Measurements from ENCODE around the gene NDUFB1.
A peak's percentile ranks its signal among the peaks of the same experiment; 100 is the strongest.

NDUFB1 gene

DNA sequence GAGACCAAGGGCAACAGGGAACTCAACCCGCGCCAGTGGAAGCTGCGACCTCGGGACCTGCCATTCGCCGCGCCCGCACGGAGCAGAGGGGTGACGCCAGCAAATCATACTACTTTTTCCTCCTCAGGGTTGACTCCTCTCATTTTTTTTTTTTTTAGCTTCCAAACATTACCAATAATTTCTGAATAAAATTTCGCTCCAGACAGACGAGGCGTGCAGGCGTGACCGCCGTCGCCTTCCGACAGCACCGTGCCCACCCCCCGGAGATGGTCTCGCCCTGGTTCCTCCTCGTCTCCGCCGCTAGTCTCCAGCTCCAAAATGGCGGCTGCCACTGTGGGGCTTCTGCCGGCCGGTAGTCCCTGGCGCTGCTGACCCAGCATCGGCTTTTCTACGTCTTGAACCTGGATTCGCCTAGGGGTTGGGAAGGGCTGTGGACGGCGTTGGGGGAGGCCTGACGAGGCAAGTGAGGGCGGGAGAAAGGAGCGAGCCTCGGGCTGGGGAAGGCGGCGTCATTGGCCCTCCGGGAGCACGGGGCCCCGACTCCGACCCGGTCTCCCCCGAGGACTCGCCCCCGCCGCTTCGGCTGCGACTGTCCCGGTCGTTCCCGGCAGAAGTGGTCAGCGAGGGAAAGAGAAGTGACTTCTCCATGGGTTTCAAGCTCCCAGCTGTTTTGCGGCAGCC lies at the start of gene NDUFB1, which contains the start of gene CPSF2:
Gene NDUFB1, minus strand, starts transcription at position 37 of the 681 bp plus-strand sequence. CDS start 4,069 bp downstream, outside the sequence.
Gene CPSF2, plus strand, starts transcription at position 300 of the 681 bp plus-strand sequence. CDS start 9,016 bp downstream, outside the sequence.
- peaks cover 54% of the 10 kb centered on the region for H3K4me1 Mint-ChIP-seq (ENCODE audit: low read depth)
- H3K4me3 Mint-ChIP-seq, result peak within 1 kb of the TSS; percentile 100
- H3K27me3 Mint-ChIP-seq, result no peaks in the 10 kb centered on the region
- no peaks in the 10 kb centered on the region for H3K9me3 Mint-ChIP-seq (ENCODE audit: low read depth)
- H3K36me3 Mint-ChIP-seq, result peaks cover 5% of the 10 kb centered on the region
- H3K27ac Mint-ChIP-seq, result peak within 1 kb of the TSS; percentile 100

DNA sequence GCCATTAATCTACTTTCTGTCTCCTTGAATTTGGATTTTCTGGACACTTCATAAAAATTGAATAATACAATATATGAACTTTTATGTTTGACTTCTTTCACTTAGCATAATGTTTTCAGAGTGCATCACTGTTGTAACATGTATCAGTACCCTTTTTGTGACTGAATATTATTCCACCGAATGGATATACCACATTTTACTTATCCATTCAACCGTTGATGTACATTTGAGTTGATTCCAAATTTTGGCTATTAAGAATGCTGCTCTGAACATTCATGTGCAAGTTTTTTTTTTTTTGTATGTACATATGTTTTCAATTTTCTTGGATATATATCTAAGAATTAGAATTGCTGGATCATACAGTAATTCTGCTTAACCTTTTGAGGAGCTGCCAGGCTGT lies 43.5 kb upstream of the NDUFB1 start:
- Mint-ChIP-seq H3K27me3 (no peaks in the 10 kb centered on the region), H3K36me3 (peaks cover 27% of the 10 kb centered on the region)

DNA sequence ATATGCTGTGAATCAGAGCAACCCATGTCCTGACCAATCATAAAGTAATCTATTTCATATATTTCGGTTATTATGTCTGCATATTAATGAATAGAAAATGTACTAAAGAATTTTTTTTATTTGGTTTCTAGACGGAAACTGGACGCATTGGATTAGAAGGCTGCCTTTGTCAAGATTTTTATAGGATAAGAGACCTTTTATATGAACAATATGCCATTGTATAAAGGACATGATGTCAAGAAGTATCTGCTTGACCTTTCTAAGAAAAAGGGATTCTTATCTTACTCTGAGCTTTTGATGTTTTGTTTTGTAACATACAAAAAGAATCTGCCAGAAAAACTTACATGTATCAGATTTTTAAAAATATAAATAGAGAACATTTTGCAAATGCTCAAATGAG lies 40.0 kb upstream of the NDUFB1 start:
- Mint-ChIP-seq H3K27ac (no peak overlapping the region), H3K9me3 (ENCODE audit: low read depth) (peaks cover 5% of the 10 kb centered on the region), H3K4me1 (ENCODE audit: low read depth) (peaks cover 8% of the 10 kb centered on the region), H3K4me3 (no peak overlapping the region), H3K27me3 (no peaks in the 10 kb centered on the region), H3K36me3 (peaks cover 35% of the 10 kb centered on the region)

More for the DNA sequence above, 43.5 kb upstream of the NDUFB1 start:
- Mint-ChIP-seq H3K27ac (no peak overlapping the region), H3K4me3 (no peak overlapping the region), H3K9me3 (ENCODE audit: low read depth) (peaks cover 5% of the 10 kb centered on the region), H3K4me1 (ENCODE audit: low read depth) (no peaks in the 10 kb centered on the region)

DNA sequence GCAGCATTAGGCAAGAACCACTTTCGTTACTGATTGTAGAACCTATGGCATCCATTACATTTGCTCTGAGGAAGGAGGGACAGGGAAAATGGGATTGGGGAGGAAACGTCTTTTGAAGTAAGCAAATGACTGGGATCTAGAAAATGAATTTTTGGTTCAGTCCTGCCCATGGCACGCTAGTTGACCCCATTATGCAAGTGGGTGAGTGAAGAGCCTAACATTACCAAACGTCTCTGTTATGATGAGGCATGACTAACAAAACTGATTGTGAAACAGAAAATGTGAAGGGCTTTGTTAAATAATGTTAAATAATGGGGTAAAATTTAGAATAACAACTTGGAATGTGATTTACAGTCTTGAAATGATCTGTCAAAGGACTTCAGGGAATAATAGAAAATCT lies 39.1 kb upstream of the NDUFB1 start:
- Mint-ChIP-seq H3K4me1 (ENCODE audit: low read depth) (peaks cover 8% of the 10 kb centered on the region), H3K4me3 (no peak overlapping the region), H3K36me3 (peaks cover 33% of the 10 kb centered on the region), H3K27ac (peak overlapping the region; percentile 36), H3K9me3 (ENCODE audit: low read depth) (peaks cover 5% of the 10 kb centered on the region), H3K27me3 (no peaks in the 10 kb centered on the region)

DNA sequence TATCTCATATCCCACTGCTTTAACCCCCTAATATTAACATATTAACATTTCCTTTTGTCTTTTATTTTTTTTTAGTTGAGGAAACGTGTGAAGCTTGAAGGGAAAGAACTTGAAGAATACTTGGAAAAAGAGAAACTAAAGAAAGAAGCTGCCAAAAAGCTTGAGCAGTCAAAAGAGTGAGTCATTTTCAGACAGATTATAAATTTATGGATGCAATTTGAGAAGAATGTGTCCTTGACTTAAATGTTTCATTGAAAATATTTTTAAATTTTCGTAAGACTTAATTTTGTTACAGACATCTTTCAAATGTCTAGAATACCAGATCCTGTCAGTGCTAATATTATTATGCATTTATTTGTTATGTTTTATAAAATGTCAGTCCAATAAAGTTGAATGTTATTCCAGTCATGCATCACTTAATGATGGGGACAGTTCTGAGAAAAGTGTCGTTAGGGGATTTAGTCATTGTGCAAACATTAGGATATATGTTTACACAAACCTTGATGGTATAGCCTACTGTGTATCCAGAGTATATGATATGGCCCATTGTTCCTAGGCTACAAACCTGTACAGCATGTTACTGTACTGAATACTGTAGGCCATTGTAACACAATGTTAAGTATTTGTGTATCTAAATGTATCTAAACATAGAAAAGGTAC lies 32.9 kb upstream of the NDUFB1 start:
- H3K4me3 Mint-ChIP-seq, result no peak overlapping the region
- H3K4me1 Mint-ChIP-seq (ENCODE audit: low read depth), result peaks cover 11% of the 10 kb centered on the region
- H3K9me3 Mint-ChIP-seq (ENCODE audit: low read depth), result no peaks in the 10 kb centered on the region
- H3K27ac Mint-ChIP-seq, result no peak overlapping the region
- H3K27me3 Mint-ChIP-seq, result no peaks in the 10 kb centered on the region
- H3K36me3 Mint-ChIP-seq, result peaks cover 14% of the 10 kb centered on the region

DNA sequence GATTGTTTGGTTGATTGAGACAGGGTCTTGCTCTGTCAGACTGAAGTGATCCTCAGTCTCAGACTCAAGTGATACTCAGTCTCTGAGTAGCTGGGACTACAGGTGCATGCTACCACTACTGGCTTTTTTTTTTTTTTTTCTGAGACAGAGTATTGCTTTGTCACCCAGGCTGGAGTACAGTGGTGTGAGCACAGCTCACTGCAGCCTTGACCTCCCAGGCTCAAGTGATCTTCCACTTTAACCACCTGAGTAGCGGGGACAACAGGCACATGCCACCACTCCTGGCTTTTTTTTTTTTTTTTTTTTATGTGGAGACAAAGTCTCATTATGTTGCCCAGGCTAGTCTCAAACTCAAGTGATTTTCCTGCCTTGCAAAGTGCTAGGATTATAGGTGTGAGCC lies 32.1 kb upstream of the NDUFB1 start:
- H3K4me1 Mint-ChIP-seq (ENCODE audit: low read depth), result peaks cover 11% of the 10 kb centered on the region
- no peaks in the 10 kb centered on the region for H3K9me3 Mint-ChIP-seq (ENCODE audit: low read depth)
- no peak overlapping the region for H3K4me3 Mint-ChIP-seq
- H3K27ac Mint-ChIP-seq, result no peak overlapping the region
- no peaks in the 10 kb centered on the region for H3K27me3 Mint-ChIP-seq
- peaks cover 16% of the 10 kb centered on the region for H3K36me3 Mint-ChIP-seq

DNA sequence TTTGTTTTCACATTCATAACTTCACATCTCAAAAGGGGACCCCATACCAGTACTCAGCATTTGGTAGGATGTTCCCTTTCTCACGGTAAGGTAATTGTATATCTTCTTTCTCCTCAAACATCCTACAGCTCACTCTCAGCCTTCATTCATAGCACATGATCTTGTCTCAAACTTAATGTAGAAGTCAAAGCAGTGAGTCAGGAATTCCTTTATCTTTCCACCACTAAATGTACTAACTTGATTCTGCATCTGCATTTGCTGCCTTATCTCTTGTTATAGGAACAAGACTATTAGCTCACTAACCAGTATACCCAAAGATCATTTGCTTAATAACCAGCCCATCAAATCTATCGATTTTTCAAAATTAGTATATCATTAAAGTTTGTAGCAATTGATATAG lies 23.2 kb upstream of the NDUFB1 start:
- Mint-ChIP-seq H3K9me3 (ENCODE audit: low read depth) (no peaks in the 10 kb centered on the region), H3K27ac (no peak overlapping the region), H3K36me3 (peaks cover 22% of the 10 kb centered on the region), H3K27me3 (no peaks in the 10 kb centered on the region), H3K4me3 (no peak overlapping the region), H3K4me1 (ENCODE audit: low read depth) (peaks cover 20% of the 10 kb centered on the region)

DNA sequence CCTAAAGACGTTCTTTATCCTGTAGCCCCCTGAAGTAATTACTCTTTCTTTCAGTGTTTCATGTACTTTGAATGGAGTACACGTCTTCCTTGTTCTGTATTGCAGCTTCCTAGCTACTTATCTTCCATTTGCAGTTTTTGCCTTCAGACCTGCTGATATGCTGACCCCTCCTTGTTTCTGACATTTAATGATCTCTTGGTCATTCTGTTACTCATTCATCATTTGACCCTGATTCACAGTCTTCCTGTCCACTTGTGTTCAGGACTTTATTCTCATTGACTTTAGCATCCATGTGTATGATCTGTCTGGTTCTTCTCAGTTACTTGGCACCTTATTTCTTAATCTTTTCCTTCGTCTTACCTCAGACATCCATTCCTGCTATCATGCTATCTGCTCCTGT lies 22.5 kb upstream of the NDUFB1 start:
- H3K36me3 Mint-ChIP-seq, result peaks cover 20% of the 10 kb centered on the region
- H3K4me1 Mint-ChIP-seq (ENCODE audit: low read depth), result peaks cover 20% of the 10 kb centered on the region
- H3K27ac Mint-ChIP-seq, result no peak overlapping the region
- no peak overlapping the region for H3K4me3 Mint-ChIP-seq
- H3K27me3 Mint-ChIP-seq, result no peaks in the 10 kb centered on the region
- no peaks in the 10 kb centered on the region for H3K9me3 Mint-ChIP-seq (ENCODE audit: low read depth)

DNA sequence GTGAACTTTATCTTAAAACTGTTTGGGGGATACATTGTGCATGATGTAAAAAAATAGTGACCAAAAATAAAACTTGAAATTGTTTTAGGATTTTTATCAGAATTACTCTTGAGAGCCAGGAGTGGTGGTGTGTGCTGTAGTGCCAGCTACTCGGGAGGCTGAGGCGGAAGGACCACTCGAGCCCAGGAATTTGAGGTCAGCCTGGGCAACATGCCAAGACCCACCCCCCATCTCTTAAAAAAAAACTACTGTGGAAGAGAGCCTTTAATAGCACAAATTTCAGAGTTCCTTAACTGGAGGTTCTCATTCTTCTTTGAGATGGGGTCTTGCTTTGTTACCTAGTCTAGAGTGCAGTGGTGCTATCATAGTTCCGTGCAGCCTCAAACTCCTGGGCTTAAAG lies 21.8 kb upstream of the NDUFB1 start:
- H3K36me3 Mint-ChIP-seq, result peaks cover 18% of the 10 kb centered on the region
- H3K9me3 Mint-ChIP-seq (ENCODE audit: low read depth), result no peaks in the 10 kb centered on the region
- H3K4me3 Mint-ChIP-seq, result no peak overlapping the region
- H3K27ac Mint-ChIP-seq, result no peak overlapping the region
- H3K27me3 Mint-ChIP-seq, result no peaks in the 10 kb centered on the region
- H3K4me1 Mint-ChIP-seq (ENCODE audit: low read depth), result peaks cover 20% of the 10 kb centered on the region

DNA sequence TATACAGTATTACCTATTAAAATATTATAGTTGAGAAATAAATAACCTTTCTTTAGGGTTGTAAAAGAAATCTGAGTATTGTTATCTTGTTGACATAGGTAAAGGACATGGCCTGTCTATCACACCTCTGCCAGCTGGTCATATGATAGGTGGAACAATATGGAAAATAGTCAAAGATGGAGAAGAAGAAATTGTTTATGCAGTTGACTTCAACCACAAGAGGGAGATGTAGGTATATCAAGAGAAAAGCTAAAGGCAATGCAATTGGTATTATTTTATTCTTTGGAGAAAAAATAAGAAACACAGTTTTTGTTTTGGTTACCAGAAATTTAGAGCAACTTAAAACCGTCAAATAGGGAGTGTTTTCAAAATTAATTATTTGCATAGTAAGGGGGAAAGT lies 13.8 kb upstream of the NDUFB1 start:
- no peaks in the 10 kb centered on the region for H3K27me3 Mint-ChIP-seq
- no peaks in the 10 kb centered on the region for H3K9me3 Mint-ChIP-seq (ENCODE audit: low read depth)
- H3K4me1 Mint-ChIP-seq (ENCODE audit: low read depth), result peaks cover 6% of the 10 kb centered on the region
- no peak overlapping the region for H3K27ac Mint-ChIP-seq
- H3K36me3 Mint-ChIP-seq, result peaks cover 8% of the 10 kb centered on the region
- no peak overlapping the region for H3K4me3 Mint-ChIP-seq

DNA sequence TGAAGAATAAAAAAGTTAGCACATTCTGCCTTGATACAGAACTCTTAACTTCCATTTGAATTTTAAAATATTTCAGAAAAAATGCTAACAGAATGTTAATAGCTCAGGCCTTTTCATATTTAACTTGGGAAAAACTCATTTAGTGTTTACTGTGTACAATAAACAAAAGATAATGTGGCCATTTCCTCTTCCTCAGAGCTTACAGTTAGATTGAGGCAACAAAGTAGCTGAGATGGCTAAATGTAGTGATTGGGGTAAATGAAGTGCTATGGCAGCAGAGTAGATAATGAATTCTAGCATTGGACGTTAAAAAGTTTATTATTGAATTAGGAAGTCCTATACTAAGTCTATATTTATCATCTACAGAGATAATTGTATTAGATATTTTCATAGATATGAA lies 12.9 kb upstream of the NDUFB1 start:
- H3K27ac Mint-ChIP-seq, result no peak overlapping the region
- no peak overlapping the region for H3K4me3 Mint-ChIP-seq
- no peaks in the 10 kb centered on the region for H3K27me3 Mint-ChIP-seq
- H3K9me3 Mint-ChIP-seq (ENCODE audit: low read depth), result no peaks in the 10 kb centered on the region
- peaks cover 10% of the 10 kb centered on the region for H3K4me1 Mint-ChIP-seq (ENCODE audit: low read depth)
- H3K36me3 Mint-ChIP-seq, result peaks cover 8% of the 10 kb centered on the region

DNA sequence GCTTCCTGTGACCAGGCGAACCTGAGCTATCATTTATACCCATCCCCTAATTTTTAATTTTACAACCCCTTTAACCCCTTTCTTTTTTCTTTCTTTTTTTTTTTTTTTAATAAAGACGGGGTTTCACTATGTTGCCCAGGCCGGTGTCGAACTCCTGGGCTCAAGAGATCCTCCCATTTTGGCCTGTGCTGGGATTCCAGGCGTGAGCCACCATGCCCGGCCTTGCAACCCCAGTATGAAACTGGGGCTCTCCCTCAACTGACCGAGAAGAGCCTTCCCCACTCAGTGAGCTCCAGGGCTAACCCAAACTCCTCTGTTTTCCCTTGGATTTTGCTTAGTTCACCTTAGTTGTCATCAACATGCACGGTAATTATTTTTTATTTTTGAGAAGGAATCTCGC lies 1.3 kb upstream of the NDUFB1 start:
- Mint-ChIP-seq H3K9me3 (ENCODE audit: low read depth) (no peaks in the 10 kb centered on the region), H3K4me3 (peak overlapping the region; percentile 100), H3K27ac (peak overlapping the region; percentile 100), H3K27me3 (no peaks in the 10 kb centered on the region), H3K36me3 (peaks cover 8% of the 10 kb centered on the region), H3K4me1 (ENCODE audit: low read depth) (peaks cover 63% of the 10 kb centered on the region)

DNA sequence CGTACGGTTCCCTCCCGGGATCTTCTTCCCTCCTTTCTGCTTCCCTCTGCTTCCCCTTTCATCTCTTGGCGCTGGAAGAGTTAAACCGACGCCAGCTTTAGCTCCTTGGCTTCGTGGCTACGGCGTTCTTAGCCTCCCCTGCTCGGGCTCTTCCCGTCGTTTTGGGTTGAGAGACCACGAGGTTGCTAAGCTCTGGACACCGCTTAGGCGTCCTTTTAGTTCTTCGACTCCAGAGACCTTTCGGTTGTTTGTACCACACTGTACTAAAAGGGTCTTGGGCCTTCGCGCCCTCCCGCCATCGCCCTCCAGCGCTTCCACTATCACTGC lies 808 bp upstream of the NDUFB1 start:
- Mint-ChIP-seq H3K27ac (peak overlapping the region; percentile 100), H3K27me3 (no peaks in the 10 kb centered on the region), H3K9me3 (ENCODE audit: low read depth) (no peaks in the 10 kb centered on the region), H3K4me1 (ENCODE audit: low read depth) (peaks cover 58% of the 10 kb centered on the region), H3K4me3 (peak overlapping the region; percentile 100), H3K36me3 (peaks cover 6% of the 10 kb centered on the region)

DNA sequence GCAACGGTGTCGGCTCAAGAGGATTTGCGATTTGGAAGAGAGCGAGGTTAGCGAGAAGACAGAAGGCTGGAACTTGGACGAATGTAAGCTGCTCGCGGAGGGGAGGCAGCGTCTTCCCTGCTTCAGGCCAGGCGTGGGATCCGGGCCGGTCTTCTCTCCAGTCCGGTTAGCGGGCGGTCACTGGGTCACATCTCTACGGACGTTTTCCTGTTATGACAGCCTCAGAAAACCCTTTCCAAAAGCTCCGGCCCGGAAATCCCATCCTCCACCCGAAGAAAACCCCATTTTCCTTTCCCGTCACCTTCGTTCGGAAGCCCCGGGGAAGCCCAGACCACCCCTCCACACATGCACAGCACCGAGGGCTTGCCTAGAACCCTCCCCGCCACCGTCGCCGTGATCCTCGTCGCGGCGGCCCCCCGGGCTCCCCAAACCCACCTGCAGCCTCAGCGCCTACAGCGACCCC lies 268 bp downstream of the NDUFB1 start:
- H3K36me3 Mint-ChIP-seq, result peaks cover 5% of the 10 kb centered on the region
- H3K27me3 Mint-ChIP-seq, result no peaks in the 10 kb centered on the region
- H3K4me3 Mint-ChIP-seq, result peak overlapping the region; percentile 100
- H3K9me3 Mint-ChIP-seq (ENCODE audit: low read depth), result no peaks in the 10 kb centered on the region
- peak overlapping the region; percentile 100 for H3K27ac Mint-ChIP-seq
- peaks cover 55% of the 10 kb centered on the region for H3K4me1 Mint-ChIP-seq (ENCODE audit: low read depth)

DNA sequence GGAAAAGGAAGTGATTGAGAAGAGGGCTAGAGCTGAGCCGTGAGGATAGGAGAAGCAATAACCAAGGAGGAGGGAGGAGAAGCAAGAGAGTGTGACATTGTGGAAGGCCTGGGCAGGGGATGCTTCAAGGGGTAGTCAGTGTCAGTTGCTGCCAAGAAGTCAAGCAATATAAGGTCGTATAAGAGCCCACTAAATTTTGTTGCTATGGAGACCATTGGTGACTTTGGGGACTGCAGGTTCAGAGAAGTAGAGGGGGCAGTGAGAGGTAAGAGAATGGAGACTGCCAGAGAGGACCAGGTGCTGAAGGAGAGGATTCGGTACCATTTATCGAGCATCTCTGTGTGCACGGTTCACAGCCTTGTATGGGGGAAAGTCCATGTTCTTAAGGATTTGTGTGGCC lies 12.0 kb downstream of the NDUFB1 start:
- H3K9me3 Mint-ChIP-seq (ENCODE audit: low read depth), result no peaks in the 10 kb centered on the region
- no peak overlapping the region for H3K27ac Mint-ChIP-seq
- no peak overlapping the region for H3K4me3 Mint-ChIP-seq
- peaks cover 39% of the 10 kb centered on the region for H3K4me1 Mint-ChIP-seq (ENCODE audit: low read depth)
- no peaks in the 10 kb centered on the region for H3K36me3 Mint-ChIP-seq
- no peaks in the 10 kb centered on the region for H3K27me3 Mint-ChIP-seq
